Stimulated activated CD4-positive, alpha-beta T cell treated with anti-CD3 and anti-CD28 coated beads, Interleukin-12 subunit alpha, Interleukin-12 subunit beta, amount 100 ng/mL, for 24 hours (primary cell): ENCODE measurements around the gene RBP3.

ENCODE experiments used
- DNase-seq, 2 experiments: peaks; one replicate each; pipeline ENCODE4 v3.0.0-alpha.2; 2020; ENCODE audit warnings: low read depth in 2 of 2

The RBP3 gene

DNA sequence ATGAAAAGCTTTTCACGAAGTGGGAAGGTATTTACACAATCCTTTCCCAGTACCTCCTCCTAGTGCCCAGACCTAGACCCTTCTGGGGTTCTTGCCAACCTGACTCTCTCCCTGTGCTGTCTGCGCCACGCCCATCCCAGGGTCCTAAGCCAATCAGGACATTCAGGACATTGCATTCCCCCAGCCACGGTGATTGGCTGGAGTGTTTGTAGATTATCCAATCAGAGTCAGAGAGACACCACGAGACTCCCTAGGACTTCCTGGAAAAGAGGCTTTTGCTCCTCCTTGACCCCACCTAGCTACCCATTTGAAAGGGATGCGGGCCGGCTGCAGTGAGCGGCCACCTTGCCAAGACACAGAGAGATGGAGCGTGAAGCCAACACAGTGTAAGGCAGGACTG, 29.5 kb upstream of the RBP3 start:
- no peak for DNase-seq

DNA sequence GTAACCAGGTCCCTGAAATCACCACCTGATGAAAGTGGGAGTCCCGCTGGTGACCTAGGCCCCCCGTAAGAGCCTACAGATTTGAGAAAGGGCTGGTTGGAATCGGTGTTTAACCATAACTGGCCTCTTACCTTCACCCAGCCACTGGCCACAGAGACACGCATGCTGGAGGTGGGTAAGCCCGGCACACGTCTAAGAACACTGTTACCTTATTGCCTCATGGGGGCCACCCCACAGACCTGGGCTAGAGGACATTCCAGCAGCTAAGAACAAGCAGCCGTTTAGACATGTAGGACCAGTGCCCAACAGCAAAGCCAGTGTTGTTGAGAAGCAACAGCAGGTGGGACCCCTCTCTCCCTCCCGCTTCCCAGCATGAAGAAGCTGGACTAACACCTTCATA, 28.4 kb upstream of the RBP3 start:
- DNase-seq: no peak

DNA sequence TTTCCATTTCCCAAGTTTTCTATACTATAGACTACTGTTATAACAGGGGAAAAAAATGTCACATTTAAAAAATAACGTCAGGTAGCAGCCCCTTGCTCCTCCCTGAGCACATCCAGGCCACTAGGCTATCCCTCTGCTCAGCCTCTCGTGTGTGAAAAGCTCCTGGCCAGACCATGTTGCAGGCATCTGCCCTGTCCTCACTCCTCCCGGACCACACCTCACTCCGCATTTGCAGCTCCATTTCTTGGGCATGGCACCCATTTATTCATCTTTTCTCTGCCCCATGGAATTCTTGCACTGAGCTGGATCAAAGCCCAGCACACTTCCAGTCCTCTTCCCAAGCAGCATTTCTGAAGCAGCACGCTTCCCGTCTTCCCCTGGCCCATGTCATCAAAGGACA, 27.4 kb upstream of the RBP3 start:
- no peak for DNase-seq

DNA sequence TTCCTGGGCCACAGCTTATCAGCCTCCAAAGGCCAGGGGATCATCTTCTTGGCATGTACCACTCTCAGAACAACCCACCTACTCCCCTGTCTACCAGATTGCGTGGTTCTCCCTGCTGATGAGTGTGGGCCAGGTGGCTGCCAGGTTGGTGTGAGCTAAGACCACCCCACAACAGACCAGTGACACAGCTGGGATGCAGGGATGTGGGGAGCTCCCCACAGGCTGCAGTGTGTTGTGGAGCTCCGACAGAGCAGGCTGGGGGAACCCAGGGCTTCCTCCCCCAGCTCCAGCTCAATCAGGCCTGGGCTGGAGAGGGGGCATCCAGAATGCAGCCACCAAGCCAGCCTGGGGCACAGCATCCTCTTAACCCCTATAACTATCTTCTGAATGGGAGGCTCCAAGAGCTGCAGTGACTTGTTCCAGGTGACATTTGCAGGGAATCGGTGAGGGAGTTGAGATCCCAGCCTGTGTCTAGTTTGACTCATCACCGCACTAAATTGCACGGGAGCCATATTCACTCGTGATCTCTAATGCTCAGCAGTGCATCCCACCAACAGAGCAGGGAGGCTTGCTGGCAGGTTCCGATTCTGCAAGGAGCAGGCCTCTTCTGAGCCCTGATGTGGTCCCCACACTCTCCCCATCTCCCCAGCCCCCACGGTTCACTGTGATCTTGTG, 26.5 kb upstream of the RBP3 start:
- no peak for DNase-seq

DNA sequence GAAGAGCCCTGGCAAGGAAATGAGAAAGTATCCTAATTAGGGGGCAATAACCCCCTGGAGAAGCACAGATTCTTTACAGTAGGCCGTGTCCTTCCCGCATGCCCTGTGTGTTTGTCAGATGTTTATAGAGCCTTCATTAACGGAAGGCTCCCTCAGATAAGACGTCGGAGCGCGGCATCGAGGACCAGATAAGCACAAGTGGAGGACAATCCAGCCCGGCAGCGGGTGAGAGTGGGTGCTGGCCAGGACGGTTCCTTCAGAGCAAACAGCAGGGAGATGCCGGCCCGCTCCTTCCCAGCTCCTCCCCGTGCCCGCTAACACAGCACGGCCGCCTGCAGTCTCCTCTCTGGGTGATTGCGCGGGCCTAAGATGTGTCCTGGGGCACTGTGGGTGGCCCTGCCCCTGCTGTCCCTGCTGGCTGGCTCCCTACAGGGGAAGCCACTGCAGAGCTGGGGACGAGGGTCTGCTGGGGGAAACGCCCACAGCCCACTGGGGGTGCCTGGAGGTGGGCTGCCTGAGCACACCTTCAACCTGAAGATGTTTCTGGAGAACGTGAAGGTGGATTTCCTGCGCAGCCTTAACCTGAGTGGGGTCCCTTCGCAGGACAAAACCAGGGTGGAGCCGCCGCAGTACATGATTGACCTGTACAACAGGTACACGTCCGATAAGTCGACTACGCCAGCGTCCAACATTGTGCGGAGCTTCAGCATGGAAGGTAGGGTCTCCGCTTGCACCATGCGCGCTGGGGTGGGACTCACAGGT, 25.7 kb upstream of the RBP3 start, which contains the start of gene GDF2:
Gene GDF2 (plus strand): TSS at position 155 of the 762 bp plus-strand sequence. CDS start 215 bp downstream, at position 370.
- no peak for DNase-seq

DNA sequence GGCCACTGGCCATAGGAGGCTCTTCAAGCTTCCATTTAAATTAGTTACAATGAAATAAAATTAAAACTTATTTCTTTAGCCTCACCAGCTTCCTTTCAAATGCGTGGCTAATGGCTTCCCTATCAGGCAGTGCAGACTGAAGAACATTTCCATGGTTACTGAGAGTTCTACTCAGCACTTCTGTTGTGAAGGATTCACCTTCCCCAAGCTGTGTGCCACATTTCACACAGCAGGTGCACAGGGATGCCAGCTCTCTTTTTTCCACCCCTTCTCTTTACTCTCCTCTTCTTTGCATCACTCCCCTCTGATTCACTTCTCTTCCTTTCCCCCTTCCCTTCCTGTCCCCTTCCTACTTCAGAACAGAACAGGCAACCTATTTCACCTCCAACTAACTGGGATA, 25.1 kb upstream of the RBP3 start:
- no peak for DNase-seq

DNA sequence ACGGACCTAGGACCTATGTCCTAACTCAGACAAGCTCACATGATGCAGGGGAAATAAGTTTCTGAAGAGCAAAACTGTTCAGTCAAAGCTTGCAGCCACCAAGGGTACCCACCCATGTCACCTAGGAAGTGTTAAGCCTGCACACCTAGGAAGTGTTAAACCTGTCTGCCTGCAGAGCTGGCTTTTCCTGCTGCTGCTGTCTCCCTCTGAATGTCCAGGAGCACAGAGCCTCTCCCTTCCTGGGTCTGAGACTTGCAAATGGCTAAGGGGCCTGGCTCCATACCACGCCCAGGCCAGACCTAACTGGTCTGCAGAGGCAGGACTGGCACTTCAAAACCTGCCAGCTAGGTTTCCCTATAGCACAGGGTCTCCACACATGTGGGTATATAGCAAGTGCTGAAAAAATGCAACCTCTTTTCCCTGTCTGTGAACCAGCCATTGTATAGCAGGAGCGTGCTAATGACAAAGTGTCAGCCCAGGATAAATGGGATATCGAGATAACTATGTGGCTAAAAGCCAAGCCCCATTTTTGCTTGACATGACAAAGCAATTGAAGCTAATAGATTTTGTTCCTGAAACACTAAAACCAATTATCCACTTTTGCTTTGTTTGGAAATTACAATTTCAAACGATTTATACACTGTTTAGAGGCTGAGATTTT, 24.4 kb upstream of the RBP3 start:
- DNase-seq: no peak

DNA sequence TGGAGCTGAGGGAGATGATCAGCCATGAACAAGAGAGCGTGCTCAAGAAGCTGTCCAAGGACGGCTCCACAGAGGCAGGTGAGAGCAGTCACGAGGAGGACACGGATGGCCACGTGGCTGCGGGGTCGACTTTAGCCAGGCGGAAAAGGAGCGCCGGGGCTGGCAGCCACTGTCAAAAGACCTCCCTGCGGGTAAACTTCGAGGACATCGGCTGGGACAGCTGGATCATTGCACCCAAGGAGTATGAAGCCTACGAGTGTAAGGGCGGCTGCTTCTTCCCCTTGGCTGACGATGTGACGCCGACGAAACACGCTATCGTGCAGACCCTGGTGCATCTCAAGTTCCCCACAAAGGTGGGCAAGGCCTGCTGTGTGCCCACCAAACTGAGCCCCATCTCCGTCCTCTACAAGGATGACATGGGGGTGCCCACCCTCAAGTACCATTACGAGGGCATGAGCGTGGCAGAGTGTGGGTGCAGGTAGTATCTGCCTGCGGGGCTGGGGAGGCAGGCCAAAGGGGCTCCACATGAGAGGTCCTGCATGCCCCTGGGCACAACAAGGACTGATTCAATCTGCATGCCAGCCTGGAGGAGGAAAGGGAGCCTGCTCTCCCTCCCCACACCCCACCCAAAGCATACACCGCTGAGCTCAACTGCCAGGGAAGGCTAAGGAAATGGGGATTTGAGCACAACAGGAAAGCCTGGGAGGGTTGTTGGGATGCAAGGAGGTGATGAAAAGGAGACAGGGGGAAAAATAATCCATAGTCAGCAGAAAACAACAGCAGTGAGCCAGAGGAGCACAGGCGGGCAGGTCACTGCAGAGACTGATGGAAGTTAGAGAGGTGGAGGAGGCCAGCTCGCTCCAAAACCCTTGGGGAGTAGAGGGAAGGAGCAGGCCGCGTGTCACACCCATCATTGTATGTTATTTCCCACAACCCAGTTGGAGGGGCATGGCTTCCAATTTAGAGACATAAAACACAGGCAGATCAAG, 22.6 kb upstream of the RBP3 start:
- no peak for DNase-seq

DNA sequence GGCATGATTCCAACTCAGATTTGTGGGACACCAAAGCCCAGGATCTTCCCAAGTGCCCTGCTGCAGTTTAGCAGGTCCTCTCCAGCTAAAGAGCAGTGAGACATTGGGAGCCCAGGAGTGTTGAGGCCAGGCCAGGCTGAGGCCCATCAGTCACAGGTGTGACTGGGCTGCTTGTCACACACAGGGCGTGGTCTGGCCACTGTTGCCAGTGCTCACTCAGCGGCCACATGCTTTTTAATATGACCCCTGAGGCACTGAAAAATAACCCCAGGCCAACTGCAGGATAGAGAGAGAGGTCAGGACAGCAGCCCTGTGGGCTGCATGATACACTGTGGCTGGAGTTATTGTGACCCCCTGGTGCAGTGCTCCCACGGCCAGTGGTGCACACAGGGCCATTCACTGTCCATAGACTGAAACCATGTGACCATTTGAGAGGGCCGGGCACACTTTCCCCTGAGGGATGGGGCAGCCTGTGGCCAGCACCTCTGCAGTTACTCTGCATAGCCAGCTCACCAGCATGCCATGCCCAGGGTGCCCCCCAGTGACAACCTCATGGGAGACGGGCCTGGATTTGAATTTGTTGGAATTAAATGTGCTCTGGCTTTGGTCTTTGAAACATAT, 21.7 kb upstream of the RBP3 start:
- DNase-seq: no peak

DNA sequence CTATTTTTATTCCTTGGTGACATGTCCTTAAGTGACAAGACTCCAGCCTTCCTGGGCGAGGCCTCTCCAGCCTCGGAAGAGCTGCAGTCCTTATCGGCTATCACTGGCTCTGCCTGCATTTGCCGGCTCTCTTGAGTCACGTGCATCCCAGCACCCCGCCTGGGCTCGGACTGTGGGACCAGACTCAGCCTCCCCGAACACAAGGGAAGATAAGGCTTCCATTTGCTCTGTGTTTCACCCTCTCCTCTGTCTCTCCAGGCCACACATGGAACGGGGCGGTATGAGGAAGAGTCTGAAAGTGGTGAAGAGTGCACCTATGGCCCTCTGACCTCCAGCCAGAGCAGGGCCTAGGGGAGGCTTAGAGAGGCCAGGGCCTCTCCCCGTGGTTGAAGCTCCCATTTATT, 21.2 kb upstream of the RBP3 start:
- DNase-seq: no peak

DNA sequence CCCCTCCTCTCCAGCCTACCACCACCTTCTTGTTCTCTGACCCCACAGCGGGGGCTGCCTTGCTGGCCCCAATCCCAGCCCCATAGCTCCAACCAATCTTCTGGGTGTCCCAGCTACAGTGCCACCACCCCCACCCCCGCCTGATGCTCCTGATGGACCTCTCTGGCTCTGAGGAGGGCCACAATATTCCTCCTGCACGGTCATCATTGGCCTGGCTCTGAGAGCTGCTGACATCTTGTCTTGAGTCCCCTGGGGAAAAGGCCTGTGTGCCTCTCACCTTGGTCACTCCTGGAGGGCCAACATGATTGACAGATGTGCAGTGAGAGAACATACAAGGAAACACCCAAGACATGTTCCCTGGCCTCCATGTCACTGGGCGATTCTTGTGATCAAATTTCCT, 18.3 kb upstream of the RBP3 start:
- no peak for DNase-seq

DNA sequence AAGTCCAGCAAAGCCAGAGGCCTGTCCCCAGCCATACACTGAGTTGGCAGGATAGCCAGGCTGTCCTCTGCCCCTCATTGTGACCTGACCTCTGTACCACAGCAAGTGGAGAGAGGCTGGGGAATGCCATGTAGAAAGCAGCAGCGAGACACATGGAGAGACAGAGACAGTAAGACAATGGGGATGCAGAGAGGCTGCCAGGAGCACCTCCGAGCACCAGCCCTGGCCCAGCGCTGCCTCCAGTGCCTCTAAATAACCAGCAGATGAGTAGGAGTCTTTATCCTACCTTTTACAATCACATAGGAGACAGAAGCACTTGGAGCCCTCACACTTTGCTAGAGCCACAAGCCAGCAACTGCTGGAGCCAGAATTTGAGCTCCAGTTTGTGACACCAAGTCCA, 17.8 kb upstream of the RBP3 start:
- no peak for DNase-seq

DNA sequence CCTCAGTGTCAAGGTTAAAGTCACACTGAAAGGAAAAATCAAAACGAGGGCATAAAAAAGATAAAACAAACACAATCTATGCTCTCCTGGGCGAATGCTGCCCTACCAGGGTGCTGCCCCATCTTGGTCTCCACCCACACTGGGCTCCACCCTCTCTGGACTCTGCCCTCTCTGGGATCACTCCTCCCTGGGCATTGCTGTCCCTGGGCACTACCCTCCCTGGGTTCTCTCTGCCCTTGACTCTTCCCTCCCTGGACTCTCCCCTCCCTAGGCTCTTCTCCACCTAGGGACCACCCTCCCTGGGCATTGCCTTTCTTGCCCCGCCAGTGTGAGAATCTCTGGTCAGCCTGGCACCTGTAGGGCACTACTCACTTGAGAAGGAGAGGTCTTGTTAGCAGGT, 17.4 kb upstream of the RBP3 start:
- no peak for DNase-seq

DNA sequence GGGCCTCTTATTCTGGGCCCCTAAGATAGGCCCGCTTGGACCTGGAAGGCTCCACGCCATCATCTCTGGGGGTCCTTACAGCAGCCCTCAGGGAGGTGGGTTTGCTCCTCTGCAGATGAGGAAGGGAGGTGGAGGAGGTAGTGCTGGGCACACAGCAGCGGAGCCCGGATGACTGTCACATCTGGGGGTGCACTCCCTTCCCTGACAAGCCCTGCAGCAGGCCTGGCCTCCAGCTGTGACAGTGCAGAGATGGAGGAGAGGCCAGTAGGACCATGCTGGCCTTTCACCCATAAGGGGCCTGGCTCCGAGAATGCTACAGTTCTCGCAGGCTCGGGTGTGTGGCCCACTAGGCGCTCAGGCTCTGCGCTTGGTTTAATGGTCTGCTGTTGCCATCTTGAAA, 16.7 kb upstream of the RBP3 start:
- DNase-seq: no peak

DNA sequence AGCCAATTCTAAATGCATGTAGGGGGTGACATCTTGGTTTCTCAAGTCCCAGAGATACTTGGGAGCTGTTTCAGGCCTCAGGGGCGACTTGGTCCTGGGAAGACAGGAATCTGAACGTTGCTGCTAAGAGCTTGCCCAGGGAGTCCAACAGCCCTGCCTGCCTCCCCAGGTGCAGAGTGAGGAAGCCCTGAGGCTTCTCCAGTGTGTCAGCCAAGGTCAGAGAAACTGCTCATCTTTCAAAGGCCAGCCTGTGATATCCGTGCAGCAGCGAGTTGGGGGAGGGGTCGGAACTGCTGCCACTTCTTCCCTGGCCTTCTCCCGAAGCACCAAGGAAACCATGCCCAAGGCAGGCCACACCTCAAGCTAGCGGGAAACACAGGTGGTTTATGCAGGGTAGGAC, 16.2 kb upstream of the RBP3 start:
- no peak for DNase-seq

DNA sequence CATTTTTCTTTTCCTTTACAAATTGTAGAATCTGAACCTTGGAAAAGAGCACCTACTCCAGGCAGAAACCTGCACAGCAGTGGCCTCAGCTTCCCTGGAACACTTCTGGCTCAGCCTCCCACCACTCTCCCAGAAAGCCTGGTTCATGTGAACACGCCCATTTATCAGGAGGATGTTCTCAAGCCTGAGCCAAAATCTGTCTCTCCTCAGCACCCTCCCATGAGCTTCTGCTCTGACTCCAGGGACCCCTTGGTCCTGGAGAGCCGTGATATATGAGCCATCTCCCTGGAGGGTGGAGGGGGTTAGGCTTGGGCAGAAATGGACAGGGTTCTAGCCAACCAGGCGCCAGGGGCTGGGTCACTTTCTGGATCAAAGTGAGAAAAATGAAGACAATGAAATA, 15.8 kb upstream of the RBP3 start:
- DNase-seq: no peak

DNA sequence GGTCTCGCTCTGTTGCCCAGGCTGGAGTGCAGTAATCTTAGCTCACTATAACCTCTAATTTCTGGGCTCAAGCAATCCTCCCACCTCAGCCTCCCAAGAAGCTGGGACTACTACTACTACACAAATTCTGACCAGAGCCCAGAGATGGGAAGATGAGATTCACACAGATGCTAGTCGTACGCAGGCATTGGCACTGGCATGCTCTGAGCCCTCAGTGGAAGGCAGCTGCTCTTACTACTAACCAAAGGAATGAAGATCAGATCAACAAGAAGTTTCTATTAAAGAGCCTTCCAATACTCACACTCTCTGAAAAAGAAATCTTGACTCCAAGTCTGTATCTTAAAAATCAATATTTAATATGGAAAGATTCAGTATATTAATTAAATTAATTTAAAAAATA, 15.2 kb upstream of the RBP3 start:
- DNase-seq: no peak

DNA sequence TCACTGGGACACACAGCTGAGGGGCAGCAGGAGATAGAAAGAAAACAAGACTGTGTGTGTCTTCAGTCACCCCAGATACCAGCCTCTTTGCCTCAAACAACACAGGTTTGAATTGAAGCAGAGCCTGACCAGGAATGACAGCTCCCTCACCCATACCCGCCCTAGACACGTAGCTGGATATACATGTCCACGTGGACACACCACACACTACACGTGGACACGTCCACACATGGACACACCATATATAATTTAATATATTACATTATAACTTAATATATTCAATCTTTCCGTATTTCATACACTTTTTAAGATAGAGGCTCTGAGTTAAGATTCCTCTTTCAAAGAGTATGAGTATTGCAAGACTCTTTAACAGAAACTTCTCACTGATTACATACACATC, 14.6 kb upstream of the RBP3 start:
- DNase-seq: no peak

DNA sequence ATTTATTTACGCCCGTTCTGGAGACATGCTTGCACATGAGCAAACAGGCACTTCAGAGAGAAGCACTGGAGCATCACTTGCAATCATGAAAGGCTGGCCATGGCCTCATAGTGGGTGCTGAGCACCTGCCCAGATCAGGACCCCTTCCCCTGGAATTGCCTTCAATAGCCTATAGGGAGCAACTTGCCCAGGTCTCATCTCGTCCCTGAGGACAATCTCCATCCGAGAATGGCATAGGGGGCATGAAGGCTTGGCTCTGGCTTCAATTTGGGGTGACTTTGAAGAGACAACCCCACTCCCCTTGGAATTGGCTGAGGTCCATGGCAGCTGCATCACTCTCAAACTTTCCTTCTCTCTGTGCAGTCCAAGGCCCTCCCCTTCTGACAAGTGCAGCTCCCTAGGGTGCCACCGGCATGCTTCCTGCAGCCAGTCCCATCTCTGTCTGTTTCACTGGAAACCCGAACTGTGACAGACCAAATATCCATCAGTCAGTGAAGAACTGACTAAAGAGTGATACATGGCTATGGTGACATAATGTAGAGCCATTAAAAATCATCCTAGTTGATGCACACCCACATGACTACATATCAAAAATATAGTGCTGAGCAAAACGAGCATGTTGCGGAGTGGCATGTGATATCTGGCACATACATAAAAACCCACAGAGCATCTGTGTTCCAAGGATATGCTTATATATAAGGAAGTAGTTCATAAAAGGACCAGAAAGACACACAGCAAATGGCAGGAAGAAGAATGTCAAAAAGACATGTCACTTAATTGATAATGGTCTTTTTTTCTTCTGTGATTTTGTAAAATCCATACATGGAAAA, 13.5 kb upstream of the RBP3 start:
- no peak for DNase-seq

DNA sequence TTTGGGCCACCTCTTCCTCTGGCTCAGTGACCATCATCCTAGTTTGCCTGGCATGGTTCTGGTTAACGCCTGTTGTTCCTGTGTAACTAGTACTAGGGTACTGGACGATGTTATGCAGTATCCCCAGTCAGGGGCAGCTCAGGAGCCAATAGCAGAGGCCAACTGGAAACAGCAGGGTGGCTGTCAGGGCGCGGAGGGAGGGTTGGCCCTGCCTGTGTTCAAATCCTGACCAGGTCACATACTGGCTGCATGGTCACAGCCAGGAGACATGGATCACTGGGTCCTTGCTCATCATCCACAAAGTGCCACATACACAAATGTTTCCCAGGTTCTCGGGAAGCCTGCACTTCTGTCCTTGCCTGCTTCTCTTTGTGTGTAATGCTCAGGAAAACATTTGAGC, 12.3 kb upstream of the RBP3 start:
- no peak for DNase-seq
